ENCODE measurements around the gene DNAH14.
A peak's percentile ranks its signal among the peaks of the same experiment; 100 is the strongest.
"Not testable (repeated sequence)": the region's sequence is repeated elsewhere in the genome, so short reads cannot be mapped to it uniquely, and the experiment has no call there.

Gene DNAH14

GRCh38 chr1:225253784-225254183 lies 324.3 kb downstream of the DNAH14 start:
- DNase-seq (ENCODE audit: low read depth in 2 of 2) = no peak

GRCh38 chr1:225254676-225255075 lies 325.2 kb downstream of the DNAH14 start:
- no peak for DNase-seq (ENCODE audit: low read depth in 2 of 2)

DNA sequence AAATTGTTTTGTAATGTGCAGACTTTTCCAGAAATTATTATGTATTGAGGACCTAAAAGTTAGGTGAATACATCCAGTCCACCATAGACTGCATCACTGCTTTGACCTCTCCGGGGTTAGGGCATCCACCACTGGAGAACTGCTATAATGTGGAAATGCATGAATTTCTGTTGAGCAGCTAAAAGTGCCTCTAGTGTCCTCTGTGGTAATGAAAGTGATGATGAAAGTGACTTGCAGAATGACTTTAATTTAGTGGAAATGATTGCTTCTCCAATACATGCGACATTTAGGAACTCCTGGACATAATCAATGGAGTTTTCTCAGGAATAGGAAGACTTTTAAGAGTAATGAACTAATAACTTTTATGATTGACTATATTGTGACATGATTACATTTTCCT lies 327.6 kb downstream of the DNAH14 start:
- DNase-seq (ENCODE audit: low read depth in 2 of 2) = no peak

- no peak for DNase-seq (ENCODE audit: low read depth in 2 of 2)
These were observed 329.3 kb downstream of the DNAH14 start for GRCh38 chr1:225258811-225259210.

- no peak for DNase-seq (ENCODE audit: low read depth in 2 of 2)
These were observed 330.1 kb downstream of the DNAH14 start for GRCh38 chr1:225259542-225259941.

- no peak for DNase-seq (ENCODE audit: low read depth in 2 of 2)
These were observed 330.8 kb downstream of the DNAH14 start for GRCh38 chr1:225260319-225260718.

- no peak for DNase-seq (ENCODE audit: low read depth in 2 of 2)
These were observed 348.0 kb downstream of the DNAH14 start for GRCh38 chr1:225277445-225277844.

DNA sequence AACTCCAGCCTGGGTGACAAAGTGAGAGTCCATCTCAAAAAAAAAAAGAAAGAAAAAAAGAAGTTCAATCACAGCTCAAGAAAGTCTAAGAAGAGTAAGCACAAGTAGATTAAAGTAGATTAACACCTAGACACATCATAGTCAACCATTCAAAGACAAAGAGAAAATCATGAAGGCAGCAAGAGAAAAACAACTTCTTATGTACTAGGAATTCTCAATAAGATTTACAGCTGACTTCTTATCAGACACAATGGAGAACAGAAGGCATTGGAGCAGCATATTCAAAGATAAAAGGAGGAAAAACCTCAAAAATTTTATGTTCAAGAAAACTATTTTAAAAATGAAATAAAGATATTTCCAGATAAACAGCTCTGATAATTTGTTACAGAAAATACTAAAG lies 351.1 kb downstream of the DNAH14 start:
- no peak for DNase-seq (ENCODE audit: low read depth in 2 of 2)

- DNase-seq (ENCODE audit: low read depth in 2 of 2) = no peak
These were observed 360.8 kb downstream of the DNAH14 start for GRCh38 chr1:225290244-225290643.

GRCh38 chr1:225299624-225300023 lies 370.1 kb downstream of the DNAH14 start:
- DNase-seq (ENCODE audit: low read depth in 2 of 2) = no peak

DNA sequence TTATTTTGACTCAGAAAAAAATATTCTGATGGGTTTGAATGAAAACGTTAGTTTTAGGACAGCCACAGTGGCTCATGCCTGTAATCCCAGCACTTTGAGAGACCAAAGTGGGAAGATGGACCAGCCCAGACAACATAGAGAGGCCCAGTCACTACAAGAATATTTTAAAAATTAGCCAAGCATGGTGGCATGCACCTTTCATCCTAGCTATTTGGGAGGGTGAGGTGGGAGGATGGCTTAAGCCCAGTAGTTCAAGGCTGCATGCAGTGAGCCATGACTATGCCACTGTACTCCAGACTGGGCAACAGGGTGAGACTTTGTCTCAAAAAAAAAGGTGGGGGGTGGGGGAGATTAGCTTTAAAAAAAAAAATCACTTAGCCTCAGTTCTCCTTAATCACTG lies 370.9 kb downstream of the DNAH14 start:
- no peak for DNase-seq (ENCODE audit: low read depth in 2 of 2)

- DNase-seq (ENCODE audit: low read depth in 2 of 2) = no peak
These were observed 375.5 kb downstream of the DNAH14 start for GRCh38 chr1:225304996-225305395.

DNA sequence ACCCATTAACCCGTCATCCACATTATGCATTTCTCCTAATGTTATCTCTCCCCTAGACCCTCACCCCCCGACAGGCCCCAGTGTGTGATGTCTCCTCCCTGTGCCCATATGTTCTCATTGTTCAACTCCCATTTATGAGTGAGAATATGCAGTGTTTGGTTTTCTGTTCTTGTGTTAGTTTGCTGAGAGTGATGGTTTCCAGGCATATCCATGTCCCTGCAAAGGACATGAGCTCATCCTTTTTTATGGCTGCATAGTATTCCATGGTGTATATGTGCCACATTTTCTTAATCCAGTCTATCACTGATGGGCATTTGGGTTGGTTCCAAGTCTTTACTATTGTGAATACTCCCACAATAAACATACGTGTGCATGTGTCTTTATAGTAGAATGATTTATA lies 381.1 kb downstream of the DNAH14 start:
- DNase-seq (ENCODE audit: low read depth in 2 of 2) = not testable (repeated sequence)

GRCh38 chr1:225318706-225319575 lies 389.5 kb downstream of the DNAH14 start:
- DNase-seq (ENCODE audit: low read depth in 2 of 2) = peak in 1 of 2 donors; percentile 3

- DNase-seq (ENCODE audit: low read depth in 2 of 2) = no peak
These were observed 390.4 kb downstream of the DNAH14 start for GRCh38 chr1:225319871-225320270.

DNA sequence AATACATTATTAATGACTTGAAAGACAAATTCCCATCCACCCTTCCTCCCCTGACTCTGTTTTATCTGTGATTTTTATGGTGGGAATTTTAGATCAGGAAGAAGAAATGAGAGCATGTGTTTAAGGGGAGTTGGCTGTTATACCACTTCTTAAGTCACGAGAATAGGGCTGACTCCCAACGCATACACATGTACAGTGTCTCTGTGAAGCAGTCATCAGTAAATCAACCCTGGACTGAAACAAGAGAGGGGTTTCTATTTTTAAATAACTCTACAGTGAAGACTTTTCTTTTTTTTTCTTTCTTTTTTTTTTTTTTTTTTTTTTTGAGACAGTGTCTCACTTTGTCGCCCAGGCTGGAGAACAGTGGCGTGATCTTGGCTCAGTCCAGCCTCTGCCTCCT lies 392.3 kb downstream of the DNAH14 start:
- no peak for DNase-seq (ENCODE audit: low read depth in 2 of 2)

- DNase-seq (ENCODE audit: low read depth in 2 of 2) = no peak
These were observed 399.6 kb downstream of the DNAH14 start for GRCh38 chr1:225329041-225329440.

- DNase-seq (ENCODE audit: low read depth in 2 of 2) = not testable (repeated sequence)
These were observed 400.5 kb downstream of the DNAH14 start for GRCh38 chr1:225329996-225330395.

DNA sequence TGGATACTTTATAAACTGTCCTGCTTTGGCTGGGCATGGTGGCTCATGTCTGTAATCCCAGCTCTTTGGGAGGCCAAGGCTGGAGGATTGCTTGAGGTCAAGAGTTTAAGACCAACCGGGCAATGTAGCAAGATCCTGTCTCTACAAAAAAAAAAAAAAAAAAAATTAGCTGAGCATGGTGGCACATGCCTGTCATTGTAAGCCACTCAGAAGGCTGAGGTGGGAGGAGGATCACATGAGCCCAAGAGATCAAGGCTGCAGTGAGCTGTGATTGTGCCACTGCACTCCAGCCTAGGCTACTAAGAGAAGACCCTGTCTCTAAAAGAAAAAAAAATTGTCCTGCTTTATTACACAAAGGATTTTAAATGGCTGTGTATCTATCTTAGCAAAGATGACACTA lies 403.2 kb downstream of the DNAH14 start:
- DNase-seq (ENCODE audit: low read depth in 2 of 2) = no peak

DNA sequence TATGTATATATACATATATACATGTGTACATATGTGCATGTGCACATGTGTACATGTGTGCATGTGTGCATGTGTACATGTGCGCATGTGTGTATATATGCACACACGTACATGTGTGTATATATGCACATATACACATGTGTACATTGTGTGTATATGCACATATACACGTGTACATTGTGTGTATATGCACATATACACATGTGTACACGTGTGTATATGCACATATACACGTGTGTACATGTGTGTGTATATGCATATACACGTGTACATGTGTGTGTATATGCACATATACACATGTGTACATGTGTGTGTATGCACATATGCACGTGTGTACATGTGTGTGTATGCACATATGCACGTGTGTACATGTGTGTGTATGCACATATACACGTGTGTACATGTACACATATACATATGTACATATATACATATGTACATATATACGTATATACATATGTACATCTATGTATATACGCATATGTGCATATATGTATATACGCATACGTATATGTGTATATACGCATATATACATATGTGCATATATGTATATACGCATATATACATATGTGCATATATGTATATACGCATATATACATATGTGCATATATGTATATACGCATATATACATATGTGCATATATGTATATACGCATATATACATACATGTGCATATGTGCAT lies 405.8 kb downstream of the DNAH14 start:
- DNase-seq (ENCODE audit: low read depth in 2 of 2) = not testable (repeated sequence)

DNA sequence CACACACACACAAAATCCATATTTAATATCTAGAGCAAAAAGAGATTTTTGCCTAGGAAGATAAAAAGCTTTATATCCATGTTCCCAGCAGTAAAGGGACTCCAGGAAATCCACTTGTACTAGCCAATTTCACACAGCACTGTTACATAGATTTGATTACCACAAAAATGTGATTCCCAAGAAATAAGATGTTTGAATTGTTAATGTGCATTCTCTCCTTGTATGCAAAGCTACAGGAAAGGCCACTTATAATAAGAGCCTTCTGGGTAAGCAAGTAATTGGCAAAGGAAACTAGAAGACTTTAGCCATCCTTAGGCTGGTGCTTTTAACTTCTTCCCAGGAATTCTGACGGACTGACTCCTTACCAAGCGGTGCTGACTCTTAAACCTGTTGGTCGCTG lies 409.1 kb downstream of the DNAH14 start:
- no peak for DNase-seq (ENCODE audit: low read depth in 2 of 2)

DNA sequence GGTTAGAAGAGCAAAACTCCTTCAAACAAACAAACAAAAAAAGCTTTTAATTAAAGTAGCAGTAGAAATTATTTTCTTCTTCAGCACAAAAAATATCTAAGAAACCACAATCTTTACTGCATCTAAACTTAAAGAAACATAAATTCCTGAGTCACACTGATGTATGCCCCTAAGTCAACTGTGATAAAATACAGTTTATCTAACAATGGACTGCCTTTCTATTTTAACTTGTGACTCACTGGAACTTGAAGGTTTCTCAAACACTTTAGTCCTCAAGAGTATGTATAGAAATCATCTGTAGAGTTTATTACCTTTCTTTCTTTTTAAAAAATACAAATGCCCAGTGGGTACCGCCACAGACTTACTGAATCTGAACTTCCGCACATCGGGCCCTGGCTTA lies 412.2 kb downstream of the DNAH14 start:
- DNase-seq (ENCODE audit: low read depth in 2 of 2) = no peak

GRCh38 chr1:225342695-225343094 lies 413.2 kb downstream of the DNAH14 start:
- no peak for DNase-seq (ENCODE audit: low read depth in 2 of 2)
